HG03439 (cell line): ENCODE measurements around the gene SLC22A2.

ENCODE experiments used
- ATAC-seq: cut with Tn5 transposase; IDR thresholded peaks from one replicate; pipeline ENCODE4 v1.9.1; 2021; ENCODE audit warnings: mild to moderate bottlenecking, moderate library complexity; ENCODE audit not compliant: unreplicated experiment

The SLC22A2 gene

GRCh38 chr6:160274871-160275510 lies 16.4 kb upstream of the SLC22A2 start:
- no peak for ATAC-seq

DNA sequence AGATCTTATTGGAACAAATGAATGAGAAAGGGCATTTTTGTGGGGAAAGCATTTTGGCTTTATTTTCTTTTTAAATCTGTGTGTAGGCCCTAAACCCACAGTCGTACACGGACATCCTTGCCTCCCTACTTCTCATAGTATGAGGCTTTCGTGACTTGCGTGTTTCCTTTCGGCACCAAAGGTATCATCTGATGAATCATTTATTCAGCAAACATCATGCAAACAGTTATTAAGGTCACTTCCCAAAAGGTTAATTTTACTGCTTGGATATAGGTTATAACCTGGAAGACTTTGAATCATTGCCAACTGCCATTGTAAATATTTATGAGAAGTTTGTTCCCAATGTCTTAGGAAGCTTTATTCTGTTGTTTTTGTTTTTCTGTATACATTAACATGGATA lies 15.1 kb upstream of the SLC22A2 start:
- no peak for ATAC-seq

DNA sequence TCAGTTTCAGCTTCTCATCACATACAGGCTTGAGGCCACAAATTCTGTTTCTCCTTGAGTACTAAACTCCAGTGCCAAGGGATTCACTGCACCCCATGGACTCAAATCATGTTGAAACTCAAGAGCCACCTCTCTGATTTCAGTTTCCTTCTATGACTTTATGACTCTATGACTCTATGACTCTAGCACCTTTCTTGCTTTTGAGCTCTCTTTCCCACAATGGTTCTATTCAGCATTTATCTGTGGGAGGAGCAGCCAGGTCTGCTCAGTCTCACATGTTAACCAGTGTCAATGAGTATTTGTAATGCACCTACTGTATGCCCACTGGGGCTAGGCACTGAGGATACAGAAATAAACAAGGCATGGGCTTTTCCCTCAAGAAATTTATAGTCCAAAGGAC lies 14.6 kb upstream of the SLC22A2 start:
- no peak for ATAC-seq

DNA sequence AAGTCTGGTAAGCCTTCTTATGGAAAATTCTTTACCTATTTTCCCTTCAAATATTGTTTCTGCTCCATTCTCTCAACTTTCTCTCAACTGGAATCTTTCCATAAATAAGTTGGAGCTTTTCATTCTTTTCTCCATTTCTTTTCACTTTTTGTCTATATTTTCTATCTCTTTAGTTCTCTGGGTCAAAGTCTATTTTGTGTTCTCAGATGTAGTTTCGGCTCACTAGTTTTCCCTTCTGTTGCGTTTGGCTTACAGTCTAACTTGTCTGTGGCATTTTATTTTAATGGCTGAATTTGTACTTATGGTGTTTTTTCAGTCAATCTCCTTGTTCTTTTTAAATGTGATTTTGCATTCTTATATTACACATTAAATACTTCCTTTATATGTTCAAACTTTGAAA lies 14.1 kb upstream of the SLC22A2 start:
- no peak for ATAC-seq

DNA sequence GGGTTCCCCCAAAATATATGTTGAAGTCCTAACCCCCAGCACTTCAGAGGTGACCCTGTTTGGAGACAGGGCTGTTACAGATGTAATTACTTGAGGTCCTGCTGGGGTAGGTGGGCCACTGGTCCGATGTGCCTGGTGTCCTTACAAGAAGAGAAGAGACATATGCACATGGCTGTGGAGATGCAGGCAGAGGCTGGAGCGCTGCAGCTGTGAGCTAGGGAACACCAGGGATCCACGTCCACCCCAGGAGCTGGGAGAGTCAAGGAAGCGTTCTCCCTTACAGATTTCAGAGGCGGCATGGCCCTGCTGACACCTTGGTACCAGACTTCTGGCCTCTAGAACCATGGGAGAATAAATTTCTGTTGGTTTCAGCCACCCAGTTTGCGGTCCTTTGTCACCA lies 11.7 kb upstream of the SLC22A2 start:
- ATAC-seq: no peak

DNA sequence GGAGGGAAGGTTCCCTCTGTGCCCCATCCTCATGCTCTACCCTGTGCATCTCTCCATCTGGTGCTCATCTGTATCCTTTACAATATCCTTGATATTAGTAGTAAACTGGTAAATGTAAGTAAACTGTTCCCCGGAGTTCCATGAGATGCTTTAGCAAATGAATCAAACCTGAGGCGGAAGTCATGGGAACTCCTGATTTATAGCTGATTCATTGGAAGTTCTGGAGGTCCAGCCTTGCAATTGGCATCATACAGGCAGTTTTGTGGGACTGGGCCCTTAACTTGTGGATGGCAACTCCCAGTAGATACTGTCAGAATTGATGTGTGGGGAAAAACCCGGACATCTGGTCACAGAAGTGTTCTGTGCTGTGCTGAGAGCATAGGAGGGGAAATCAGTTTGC lies 11.2 kb upstream of the SLC22A2 start:
- no peak for ATAC-seq

DNA sequence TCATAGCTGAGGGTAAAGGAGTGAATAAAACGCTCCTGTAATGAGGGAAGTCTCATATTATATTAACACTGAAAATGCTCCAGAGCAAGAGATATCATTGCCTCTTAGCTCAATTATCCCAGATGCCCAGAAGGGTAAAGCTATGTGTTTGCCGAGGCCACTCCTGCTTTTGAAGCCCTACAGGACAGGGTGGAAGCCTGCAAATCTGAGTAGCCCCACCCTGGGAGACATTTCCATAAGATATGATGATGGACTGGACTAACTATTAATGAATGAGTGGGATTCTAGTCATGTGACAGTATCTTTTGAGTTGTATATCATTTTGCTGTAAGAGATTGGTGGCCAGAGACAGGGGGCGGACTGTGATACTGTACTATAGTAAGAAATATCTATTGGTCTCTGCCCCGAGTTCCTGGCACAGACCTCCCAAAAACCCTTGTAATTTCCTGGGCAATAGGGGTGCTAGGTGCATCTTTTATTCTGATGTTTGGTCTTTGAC lies 10.5 kb upstream of the SLC22A2 start:
- no peak for ATAC-seq

DNA sequence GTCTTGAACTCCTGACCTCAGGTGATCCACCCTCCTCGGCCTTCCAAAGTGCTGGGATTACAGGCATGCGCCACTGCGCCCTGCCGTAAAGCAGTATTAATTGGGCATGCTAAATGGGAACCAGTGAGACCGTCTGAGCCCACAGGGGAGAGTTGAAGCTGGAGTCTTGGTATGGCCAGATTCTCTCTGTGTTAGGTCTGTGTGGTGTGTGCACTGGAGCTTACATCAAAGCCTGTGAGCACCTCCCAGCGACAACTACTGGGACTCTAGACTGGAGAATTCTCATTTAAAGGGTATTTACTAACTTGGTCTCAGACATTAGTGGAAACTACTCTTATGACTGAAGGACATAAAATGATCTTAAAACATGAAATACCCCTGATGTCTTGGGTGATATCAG lies 8.5 kb upstream of the SLC22A2 start:
- ATAC-seq: no peak

- ATAC-seq: no peak
Observed at GRCh38 chr6:160265869-160266476, 7.4 kb upstream of the SLC22A2 start.

DNA sequence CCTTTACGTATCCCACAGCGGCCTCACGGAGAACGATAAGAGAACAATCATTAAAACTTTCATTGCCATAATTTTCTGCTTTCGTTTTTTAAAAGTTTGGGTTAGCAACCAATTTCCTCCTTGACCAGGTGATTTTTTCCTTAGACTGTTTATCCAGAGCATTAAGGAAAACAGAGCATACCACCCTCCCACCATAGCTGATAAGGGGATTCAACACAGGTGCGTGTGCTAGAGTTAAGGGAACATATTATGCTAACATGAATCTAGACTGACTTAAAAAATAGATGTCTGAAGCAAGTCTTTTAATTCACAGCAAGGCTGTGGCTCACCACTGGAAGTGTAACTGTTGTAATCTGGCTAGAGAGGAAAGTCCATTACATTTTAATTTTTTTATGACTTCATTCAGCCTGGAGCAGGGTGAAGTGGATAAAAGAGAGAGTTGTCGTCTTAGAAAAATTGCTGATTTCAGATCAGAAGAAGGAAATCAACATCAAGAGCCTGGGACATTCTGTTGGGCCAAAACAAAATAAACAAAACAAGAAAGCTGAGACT lies 5.5 kb upstream of the SLC22A2 start:
- ATAC-seq: no peak

- no peak for ATAC-seq
Observed at GRCh38 chr6:160263196-160263939, 4.7 kb upstream of the SLC22A2 start.

GRCh38 chr6:160261991-160262680 lies 3.5 kb upstream of the SLC22A2 start:
- ATAC-seq: no peak

- ATAC-seq: no peak
Observed at GRCh38 chr6:160260803-160261450, 2.3 kb upstream of the SLC22A2 start.

GRCh38 chr6:160260367-160260766 lies 1.7 kb upstream of the SLC22A2 start:
- ATAC-seq: no peak

DNA sequence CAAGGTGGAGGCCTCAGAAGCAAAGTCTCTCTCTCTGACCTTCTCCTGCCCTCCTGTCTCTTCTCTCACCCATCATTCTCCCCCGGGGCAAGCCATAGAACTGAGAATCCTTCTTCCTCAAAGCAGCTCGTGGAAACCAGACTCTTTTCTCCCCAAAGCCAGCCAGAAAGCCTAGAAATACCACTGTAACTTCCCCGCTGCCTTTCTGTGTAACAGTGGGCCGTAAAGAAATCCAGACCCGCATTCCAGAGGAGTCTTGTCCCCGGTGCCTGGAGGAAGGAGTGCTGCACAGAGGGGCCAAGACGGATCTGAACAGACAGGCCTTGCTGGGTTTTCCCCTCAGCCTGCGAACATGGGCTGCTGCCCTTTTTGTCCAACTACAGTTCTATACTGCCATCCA lies 977 bp upstream of the SLC22A2 start:
- ATAC-seq: no peak

GRCh38 chr6:160259143-160259425 lies 463 bp upstream of the SLC22A2 start:
- no peak for ATAC-seq

GRCh38 chr6:160256445-160256844 lies 2.2 kb downstream of the SLC22A2 start:
- no peak for ATAC-seq

GRCh38 chr6:160254467-160255312 lies 3.9 kb downstream of the SLC22A2 start:
- ATAC-seq: no peak

DNA sequence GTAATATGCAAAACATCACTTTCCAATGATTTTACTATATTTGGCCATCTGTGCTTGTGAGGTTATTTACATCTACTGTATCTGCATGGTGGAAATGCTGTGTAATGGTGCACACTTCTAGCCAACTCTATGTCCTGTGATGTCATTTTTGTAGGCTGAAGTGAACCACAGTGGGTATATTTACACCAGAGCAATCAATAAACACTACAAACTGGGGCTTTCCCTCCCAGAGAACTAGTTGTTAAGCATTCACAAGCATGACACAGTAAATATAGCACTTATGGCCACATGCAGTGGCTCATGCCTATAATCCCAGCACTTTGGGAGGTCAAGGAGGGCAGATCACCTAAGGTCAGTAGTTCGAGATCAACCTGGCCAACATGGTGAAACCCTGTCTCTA lies 4.9 kb downstream of the SLC22A2 start:
- no peak for ATAC-seq

- no peak for ATAC-seq
Observed at GRCh38 chr6:160253292-160253691, 5.3 kb downstream of the SLC22A2 start.
